ENCODE measurements around the gene DUSP19. TPM values are rescaled to one million over a fixed set of nuclear protein-coding genes. Genes with fewer than 3 reads are reported as not detected.

The DUSP19 gene
- total RNA-seq, 2 donors from 2014 or later = 1.8 to 3.8 TPM

Other genes starting within 250 kb of the DUSP19 start
- not detected for gene FRZB, start 212.1 kb upstream of the DUSP19 start, total RNA-seq
- 10 to 100 TPM in 1 of 2 donors, 1 to 10 TPM in 1; 6.8 to 13.2 TPM for gene NCKAP1, start 40.3 kb upstream of the DUSP19 start, total RNA-seq
- 10 to 100 TPM; 28.7 to 35.0 TPM for gene NUP35, start 45.7 kb downstream of the DUSP19 start, total RNA-seq